ENCODE results near the gene CDK2AP2. TPM values are rescaled to one million over a fixed set of nuclear protein-coding genes. Genes with fewer than 3 reads are reported as not detected.
"Not testable (repeated sequence)": the region's sequence is repeated elsewhere in the genome, so short reads cannot be mapped to it uniquely, and the experiment has no call there.

CDK2AP2 gene
- total RNA-seq, 4 donors from 2014 or later, result 16.7 to 44.6 (median 30.9) TPM

DNA sequence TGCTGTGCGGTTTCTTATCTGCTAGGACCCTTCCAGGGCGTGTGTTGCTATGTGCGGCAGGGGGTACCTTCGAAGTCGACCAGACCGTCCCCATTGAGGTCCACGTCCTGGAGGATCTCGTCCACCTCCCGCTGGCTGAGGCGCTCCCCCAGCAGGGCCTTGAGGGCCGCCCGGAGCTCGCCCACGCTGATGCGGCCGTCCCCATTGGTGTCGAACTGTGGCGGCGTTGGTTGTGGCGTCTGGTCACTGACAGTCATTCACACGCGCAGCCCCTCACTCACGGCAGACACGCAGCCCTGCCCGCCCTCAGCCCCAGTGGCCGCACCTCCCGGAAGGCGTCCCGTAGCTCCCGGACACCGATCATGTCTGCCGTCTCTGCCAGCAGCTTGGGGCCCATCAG is 11.8 kb upstream of the CDK2AP2 start:
- WGBS, result 91% methylated on average over 32 of the region's 32 CpGs
- no peaks in the 10 kb centered on the region for H3K36me3 ChIP-seq
- TF ChIP-seq POLR2A (IDR thresholded peaks at IDR 0.05) (no peak), EP300 (IDR thresholded peaks at IDR 0.05) (no peak), POLR2AphosphoS5 (IDR thresholded peaks at IDR 0.05) (no peak)
- TF ChIP-seq, protein P1, sequence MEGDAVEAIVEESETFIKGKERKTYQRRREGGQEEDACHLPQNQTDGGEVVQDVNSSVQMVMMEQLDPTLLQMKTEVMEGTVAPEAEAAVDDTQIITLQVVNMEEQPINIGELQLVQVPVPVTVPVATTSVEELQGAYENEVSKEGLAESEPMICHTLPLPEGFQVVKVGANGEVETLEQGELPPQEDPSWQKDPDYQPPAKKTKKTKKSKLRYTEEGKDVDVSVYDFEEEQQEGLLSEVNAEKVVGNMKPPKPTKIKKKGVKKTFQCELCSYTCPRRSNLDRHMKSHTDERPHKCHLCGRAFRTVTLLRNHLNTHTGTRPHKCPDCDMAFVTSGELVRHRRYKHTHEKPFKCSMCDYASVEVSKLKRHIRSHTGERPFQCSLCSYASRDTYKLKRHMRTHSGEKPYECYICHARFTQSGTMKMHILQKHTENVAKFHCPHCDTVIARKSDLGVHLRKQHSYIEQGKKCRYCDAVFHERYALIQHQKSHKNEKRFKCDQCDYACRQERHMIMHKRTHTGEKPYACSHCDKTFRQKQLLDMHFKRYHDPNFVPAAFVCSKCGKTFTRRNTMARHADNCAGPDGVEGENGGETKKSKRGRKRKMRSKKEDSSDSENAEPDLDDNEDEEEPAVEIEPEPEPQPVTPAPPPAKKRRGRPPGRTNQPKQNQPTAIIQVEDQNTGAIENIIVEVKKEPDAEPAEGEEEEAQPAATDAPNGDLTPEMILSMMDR (IDR thresholded peaks at IDR 0.05), result no peak
- no peaks in the 10 kb centered on the region for H3K9me3 ChIP-seq
- no peaks in the 10 kb centered on the region for H3K4me1 ChIP-seq
- peaks cover 17% of the 10 kb centered on the region for H3K27me3 ChIP-seq
- no peak overlapping the region for H3K27ac ChIP-seq
- no peak overlapping the region for H3K4me3 ChIP-seq
- DNase-seq (ENCODE audit: low spot score in 2 of 2), result no peak

DNA sequence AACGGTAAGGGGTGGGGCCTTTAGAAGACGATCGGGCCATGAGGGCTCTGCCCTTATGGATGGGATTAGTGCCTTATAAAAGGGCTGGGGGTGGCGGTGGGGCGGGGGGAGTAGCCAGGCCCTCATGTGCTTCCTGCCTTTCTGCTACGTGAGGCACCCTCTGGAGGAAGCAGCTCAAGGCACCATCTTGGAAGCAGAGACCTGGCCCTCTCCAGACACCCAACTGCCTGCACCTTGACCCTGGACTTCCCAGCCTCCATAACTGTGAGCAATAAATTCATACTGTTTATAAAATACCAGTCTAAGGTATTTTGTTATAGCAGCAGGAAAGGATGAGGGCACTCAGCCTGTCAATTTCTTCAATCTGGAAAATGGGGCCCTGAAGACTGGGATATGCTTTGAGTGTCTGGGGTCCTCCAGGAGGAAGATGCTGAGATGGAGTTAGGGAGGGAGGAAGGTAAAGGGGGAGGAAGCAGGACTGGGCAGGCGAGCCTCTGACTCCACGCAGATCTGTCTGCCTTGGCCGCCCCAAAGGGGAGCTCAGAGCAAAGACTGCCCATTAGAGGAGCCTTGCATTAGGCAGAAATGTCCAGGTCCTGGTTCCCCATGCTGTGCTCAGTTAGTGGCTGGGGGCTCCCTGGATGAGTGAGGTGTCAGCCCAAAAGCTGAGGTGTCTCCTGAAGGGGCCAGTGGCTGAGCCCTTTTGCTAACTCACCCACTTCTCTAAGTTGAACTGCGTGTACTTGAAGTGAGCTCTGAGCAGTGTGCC is 10.0 kb upstream of the CDK2AP2 start:
- 95% methylated on average over 8 of the region's 10 CpGs for WGBS
- Histone ChIP-seq H3K9me3 (no peaks in the 10 kb centered on the region), H3K36me3 (no peaks in the 10 kb centered on the region), H3K27ac (no peak overlapping the region), H3K4me3 (no peak overlapping the region), H3K4me1 (no peaks in the 10 kb centered on the region), H3K27me3 (peaks cover 5% of the 10 kb centered on the region)
- DNase-seq (ENCODE audit: low spot score in 2 of 2), result no peak
- TF ChIP-seq, protein P1 (IDR thresholded peaks at IDR 0.05), result no peak
- TF ChIP-seq EP300 (IDR thresholded peaks at IDR 0.05) (no peak), POLR2A (IDR thresholded peaks at IDR 0.05) (no peak), POLR2AphosphoS5 (IDR thresholded peaks at IDR 0.05) (no peak)

DNA sequence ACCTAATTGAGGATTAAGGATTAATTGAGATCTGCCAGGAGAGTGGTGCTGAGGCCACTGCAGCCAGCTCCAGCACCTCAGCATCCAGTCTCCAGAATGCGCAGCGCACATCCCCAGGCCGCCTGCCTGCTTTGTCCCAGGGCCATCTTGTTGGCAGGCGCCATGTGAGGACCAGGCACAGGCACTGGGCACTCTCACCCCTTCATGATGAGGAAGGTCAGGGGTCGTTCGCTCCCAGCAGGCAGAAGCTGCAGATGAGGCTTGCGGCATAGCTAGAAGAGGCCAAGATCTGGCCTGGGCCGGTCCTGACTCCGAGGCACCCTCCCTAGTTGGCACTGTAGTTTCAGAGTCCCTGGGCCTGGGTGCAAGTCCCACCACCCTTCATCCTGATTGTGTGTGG is 8.8 kb upstream of the CDK2AP2 start:
- peak in 1 of 2 donors; percentile 78 for DNase-seq (ENCODE audit: low spot score in 2 of 2)
- TF ChIP-seq POLR2A (IDR thresholded peaks at IDR 0.05) (no peak), POLR2AphosphoS5 (IDR thresholded peaks at IDR 0.05) (no peak), EP300 (IDR thresholded peaks at IDR 0.05) (no peak)
- TF ChIP-seq, protein P1 (IDR thresholded peaks at IDR 0.05), result no peak
- Histone ChIP-seq H3K27ac (no peak overlapping the region), H3K9me3 (no peaks in the 10 kb centered on the region), H3K36me3 (no peaks in the 10 kb centered on the region), H3K4me3 (no peak overlapping the region), H3K27me3 (peaks cover 3% of the 10 kb centered on the region), H3K4me1 (no peaks in the 10 kb centered on the region)
- 80% methylated on average over 1 of the region's 9 CpGs for WGBS

DNA sequence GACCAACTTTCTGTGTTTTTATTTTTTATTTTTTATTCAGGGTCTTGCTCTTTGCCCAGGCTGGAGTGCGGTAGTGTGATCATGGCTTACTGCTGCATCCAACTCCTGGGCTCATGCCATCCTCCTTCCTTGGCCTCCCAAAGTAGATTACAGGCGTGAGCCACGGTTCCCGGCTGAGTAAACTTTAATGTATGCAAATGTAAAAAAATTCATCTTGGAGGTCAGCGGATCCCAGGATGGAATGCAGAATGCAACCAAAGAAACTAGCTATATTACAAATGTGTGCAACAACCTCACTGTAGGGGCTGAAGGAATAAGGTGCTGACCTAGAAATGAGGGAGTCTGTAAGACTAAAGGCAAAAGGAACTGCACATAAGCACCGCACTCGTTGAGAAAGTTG is 6.2 kb upstream of the CDK2AP2 start:
- H3K4me1 ChIP-seq, result no peaks in the 10 kb centered on the region
- H3K4me3 ChIP-seq, result no peak overlapping the region
- WGBS, result 81% methylated on average over 7 of the region's 7 CpGs
- DNase-seq (ENCODE audit: low spot score in 2 of 2), result no peak
- no peaks in the 10 kb centered on the region for H3K9me3 ChIP-seq
- peaks cover 3% of the 10 kb centered on the region for H3K27me3 ChIP-seq
- no peak for TF ChIP-seq POLR2A (IDR thresholded peaks at IDR 0.05)
- TF ChIP-seq, protein P1 (IDR thresholded peaks at IDR 0.05), result no peak
- no peak for TF ChIP-seq EP300 (IDR thresholded peaks at IDR 0.05)
- no peak for TF ChIP-seq POLR2AphosphoS5 (IDR thresholded peaks at IDR 0.05)
- no peaks in the 10 kb centered on the region for H3K36me3 ChIP-seq
- no peak overlapping the region for H3K27ac ChIP-seq

DNA sequence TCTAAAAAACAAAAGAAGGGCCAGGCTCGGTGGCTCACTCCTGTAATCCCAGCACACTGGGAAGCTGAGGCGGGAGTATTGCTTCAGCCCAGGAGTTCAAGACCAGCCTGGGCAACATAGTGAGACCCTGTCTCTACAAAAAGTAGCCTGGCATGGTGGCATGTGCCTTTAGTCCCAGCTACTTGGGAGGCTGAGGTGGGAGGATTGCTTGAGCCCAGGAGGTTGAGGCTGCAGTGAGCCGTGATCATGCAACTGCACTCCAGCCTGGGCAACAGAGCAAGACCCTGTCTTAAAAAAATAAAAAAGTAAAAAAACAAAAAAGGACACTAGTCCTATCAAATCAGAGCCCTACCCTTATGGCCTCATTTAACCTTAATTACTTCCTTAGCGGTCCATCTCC is 3.6 kb upstream of the CDK2AP2 start:
- WGBS, result 86% methylated on average over 4 of the region's 4 CpGs
- not testable (repeated sequence) for H3K27me3 ChIP-seq; H3K27ac ChIP-seq; H3K4me3 ChIP-seq; DNase-seq (ENCODE audit: low spot score in 2 of 2); H3K9me3 ChIP-seq; H3K36me3 ChIP-seq
- peaks cover 22% of the 10 kb centered on the region for H3K4me1 ChIP-seq

DNA sequence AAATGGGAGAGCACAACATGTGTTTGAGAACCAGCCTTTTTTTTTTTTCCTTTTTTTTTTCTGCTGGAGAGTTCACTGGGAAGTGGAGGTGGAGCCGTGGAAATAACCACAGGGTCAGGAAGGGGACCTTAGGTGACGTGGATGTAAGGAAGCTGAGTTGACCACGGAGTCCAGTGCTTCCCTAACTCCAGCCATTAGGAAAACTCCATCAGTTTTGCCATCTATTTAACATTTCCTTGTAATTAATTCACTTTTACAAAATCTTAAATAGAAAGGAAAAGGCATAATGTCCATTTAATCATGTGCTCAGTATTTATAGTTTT is 2.0 kb upstream of the CDK2AP2 start:
- no peak for TF ChIP-seq POLR2AphosphoS5 (IDR thresholded peaks at IDR 0.05)
- no peak for TF ChIP-seq EP300 (IDR thresholded peaks at IDR 0.05)
- TF ChIP-seq POLR2A (IDR thresholded peaks at IDR 0.05), result no peak
- TF ChIP-seq, protein P1 (IDR thresholded peaks at IDR 0.05), result no peak
- 59% methylated on average over 3 of the region's 3 CpGs for WGBS
- Histone ChIP-seq H3K4me1 (peaks cover 38% of the 10 kb centered on the region), H3K36me3 (no peaks in the 10 kb centered on the region), H3K4me3 (no peak overlapping the region), H3K9me3 (no peaks in the 10 kb centered on the region), H3K27me3 (peaks cover 3% of the 10 kb centered on the region), H3K27ac (no peak overlapping the region)
- no peak for DNase-seq (ENCODE audit: low spot score in 2 of 2)

Data from suprapubic skin (tissue), 4 donors.